Stimulated activated CD8-positive, alpha-beta memory T cell treated with anti-CD3 and anti-CD28 coated beads, Interleukin-12 subunit alpha, Interleukin-12 subunit beta, amount 100 ng/mL, for 4 hours (primary cell): Measurements from ENCODE around the gene ADRA2A.

Experiments
- DNase-seq: peaks from one replicate; pipeline ENCODE4 v3.0.0-alpha.2; 2020; ENCODE audit warnings: low read depth

The ADRA2A gene

DNA sequence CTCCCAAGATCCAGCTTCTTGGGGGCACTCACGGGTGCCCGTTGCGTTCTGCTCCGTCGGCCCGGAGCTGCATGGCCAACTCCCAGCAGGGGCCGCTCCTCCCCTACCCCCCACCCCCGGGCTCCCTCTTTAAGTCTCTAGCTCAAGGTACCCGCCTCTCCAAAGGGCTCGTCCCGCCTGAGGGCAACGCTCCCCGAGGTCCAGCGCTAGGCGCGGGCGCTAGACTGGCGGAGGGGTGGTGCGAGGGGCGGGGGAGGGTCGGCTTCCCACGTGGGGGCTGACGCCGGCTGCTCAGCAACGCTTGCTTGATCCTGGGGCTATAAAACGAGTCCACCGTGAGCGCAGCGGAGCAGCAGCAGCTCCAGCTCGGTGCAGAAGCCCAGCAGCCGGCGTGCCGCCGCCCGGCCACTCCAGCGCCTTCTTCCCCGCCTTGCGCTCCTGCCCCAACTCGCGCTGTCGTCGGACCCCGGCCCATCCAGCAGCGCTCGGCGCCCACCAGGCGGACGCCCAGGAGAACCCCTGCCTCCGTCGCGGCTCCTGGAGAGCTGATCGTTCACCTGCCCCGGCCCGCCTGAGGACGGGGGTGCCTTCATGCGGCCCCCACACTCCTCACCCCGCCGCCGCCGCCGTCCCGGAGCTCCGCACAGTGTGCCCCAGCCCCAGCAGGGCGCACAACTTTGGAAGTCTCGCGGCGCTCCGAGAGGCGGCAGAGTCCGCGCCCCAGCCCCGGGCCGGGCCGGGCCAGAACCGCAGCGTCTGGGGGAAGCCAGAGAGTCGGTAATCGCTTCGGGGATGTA, at the start of gene ADRA2A:
Gene ADRA2A (plus strand): TSS at position 348 of the 797 bp plus-strand sequence. CDS start 968 bp downstream, outside the sequence.
- DNase-seq, result no peak

DNA sequence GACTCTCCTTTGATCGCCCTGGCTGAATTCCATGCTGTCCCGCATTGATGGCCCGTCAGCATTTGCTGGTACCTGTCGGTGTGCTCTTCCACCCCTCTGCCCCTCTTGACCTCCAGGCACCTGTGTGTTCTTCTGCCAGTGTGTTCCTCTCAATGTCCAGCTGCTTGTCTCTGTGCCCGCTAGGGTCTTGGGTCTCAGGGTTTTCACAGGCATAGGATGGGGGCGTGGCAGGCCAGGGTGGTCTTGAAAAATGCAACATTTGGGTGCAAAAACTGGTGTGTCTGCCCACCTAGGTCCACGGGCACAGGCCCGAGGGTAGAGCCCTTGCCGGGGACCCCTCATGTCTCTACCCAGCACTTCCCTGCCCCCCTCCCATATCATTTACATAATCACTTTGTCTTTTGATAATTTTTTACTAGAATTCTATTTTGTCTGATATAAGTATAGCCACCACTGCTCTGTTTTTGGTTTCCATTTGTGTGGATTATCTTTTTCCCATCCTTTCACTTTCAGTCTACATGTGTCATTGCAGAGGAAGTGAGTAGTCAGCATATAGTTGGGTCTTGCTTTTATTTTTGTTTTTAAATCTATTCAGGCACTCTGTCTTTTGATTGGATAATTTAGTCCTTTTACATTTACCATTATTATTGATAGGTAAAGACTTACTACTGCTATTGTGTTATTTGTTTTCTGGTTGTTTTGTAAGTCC, 46.6 kb upstream of the ADRA2A start:
- no peak for DNase-seq

DNA sequence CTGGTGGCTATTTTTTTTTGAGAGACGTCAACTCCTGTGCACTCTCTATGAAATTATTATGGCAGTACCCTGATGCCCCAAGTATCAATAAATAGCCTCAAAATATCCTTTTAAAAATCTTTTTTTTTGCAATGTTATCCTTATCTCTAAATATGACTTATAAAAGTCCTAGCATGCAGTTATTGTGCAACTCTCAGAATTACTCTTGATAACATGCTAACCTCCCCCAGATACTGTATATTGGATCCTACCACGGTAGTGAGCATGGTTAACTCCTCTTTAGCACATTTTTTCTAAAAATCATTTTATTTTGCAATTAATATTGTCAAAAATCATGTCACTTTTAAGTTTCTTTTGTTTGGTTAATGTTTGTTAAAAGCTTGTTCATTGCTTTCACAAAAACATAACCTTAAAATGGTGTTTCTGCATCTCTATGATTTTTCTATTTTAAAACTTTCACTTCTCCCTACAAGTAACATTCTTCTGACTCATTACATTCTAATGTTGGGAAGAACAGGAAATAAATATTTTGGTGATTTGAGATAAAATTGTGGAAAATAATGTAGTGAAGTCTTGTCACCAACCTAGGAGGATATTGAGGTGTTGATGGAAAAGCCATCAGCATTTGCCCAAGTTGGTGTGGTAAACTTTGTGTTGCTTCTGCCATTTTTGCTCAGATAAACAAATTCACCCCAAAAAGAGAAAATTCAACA, 42.1 kb upstream of the ADRA2A start:
- no peak for DNase-seq

DNA sequence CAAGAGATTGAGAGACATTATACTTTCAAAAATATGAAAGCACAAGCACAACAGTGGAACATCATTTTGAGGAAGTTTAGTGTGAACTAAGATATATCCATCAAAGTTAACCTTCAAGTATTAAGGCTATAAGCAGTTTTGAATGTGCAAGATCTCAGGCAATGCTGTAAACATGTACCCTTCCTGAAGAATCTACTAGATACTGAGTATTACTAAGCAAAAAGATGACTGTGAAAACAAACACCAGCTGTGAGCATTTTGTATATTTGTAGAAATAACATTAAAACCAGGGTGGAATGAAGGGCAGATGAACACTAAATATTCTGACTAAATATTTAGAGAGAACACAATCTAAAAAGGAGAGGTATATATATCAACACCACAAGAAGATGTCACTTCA, 41.3 kb upstream of the ADRA2A start:
- DNase-seq, result no peak

DNA sequence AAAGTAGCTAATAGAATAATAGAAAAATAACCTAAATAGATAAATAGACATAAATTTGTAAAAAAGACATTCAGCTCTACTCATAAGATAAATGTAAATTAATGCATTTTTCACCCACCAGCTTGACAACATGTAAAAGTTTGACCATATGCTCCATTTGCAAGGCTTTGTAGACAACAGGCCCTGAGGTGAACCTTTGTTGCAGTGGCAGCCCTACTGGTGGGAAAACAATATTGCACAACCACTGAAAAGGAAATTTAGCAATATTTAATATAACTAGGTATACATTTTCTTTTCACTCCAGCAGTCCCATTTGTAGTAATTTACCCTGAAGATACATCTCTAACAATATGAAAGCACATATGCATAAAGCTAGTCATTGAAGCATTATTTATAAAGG, 39.0 kb upstream of the ADRA2A start:
- DNase-seq, result no peak

DNA sequence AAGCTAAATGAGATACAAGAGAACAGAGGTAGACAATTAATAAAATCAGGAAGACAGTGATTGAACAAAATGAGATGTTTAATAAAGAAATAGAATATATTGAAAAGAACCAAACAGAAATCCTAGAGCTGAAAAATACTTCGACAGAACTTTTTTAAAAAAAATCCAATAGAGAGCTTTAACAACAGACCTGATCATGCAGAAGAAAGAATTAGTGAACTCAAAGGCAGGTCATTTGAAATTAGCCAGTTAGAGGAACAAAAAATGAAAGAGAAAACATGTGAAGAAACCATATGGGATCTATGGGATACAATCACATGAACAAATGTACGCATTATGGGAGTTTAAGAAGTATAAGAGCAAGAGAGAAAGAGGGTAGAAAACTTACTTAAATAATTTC, 37.3 kb upstream of the ADRA2A start:
- DNase-seq, result no peak

DNA sequence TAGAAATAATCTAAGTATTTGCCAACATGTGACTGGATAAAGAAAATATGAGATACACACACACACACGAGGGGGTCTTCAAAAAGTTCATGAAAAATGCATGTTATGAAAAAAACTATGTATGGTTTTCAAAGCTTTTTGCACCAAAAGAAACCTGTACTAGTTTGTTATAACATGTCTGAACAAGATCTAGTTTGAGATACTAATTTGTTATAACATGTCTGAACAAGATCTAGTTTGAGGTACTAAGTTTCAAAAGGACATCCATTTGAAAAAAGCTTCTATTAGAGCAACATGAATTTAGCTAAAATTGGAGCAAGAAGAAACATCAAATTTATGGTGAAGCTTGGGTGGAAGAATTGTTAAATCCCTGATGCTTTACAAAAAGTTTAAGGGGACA, 19.8 kb upstream of the ADRA2A start:
- no peak for DNase-seq

DNA sequence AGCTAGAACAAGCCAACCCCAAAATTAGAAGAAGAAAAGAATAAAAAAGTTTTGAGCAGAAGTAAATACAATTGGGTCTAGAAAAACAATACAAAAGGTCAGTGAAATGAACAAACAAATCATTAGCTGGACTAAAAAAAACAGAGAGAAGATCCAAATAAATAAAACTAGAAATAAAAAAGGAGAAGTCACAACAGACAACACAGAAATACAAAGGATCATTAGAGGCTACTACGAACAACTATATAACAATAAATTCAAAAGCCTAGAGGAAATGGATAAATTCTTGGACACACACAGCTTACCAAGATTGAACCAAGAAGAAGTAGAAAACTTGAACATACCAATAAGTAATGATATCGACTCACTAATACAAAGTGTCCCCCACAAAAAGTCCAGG, 13.4 kb upstream of the ADRA2A start:
- DNase-seq, result no peak

DNA sequence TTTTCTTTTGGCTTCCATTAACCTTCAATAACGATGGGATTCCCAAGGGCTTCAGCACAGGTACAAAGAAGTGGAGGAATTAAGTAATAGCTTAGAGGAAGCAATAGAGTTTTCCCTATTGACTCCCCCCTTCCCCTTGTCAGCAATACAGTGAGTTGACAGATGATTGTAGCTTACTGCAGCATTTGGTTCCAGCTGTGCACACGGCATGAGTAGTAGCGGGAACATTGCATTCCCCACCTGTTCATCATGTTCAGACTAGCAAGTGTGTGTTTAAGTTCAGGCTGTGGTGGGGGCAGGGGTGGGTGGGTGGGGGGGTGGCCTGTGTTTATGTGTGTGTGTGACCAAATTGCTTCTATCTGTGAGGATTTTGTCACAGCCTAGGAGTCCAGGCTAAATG, 4.6 kb upstream of the ADRA2A start:
- DNase-seq, result no peak

DNA sequence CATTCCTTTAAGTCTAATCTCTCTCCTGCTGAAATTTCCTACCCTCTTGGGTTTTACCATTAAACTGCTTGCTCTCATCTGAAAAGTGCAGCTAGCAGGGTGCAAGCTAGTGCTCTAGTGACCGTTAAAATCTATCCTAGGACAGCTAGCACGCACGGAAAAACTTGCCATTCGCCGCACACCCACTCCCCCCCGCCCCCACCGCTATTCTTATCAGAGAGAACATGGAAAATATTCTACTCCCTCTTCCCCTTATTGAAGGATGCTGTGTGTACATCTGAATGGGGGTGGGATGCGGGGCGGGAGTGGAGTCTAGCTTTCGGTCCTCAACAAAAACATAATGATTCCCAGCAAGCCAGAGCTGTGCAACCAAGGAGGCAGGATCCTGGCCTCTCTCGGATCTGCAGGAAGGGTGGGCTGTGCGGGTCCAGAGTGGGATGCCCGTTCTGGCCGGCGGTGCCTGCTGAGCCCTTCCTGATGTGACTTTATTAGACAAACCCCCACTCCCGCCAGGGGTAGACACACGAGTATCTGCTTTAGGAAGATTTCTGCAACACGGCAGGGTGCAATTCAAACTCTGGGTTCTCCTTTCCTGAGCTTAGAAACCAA, 1.1 kb upstream of the ADRA2A start:
- DNase-seq, result no peak

DNA sequence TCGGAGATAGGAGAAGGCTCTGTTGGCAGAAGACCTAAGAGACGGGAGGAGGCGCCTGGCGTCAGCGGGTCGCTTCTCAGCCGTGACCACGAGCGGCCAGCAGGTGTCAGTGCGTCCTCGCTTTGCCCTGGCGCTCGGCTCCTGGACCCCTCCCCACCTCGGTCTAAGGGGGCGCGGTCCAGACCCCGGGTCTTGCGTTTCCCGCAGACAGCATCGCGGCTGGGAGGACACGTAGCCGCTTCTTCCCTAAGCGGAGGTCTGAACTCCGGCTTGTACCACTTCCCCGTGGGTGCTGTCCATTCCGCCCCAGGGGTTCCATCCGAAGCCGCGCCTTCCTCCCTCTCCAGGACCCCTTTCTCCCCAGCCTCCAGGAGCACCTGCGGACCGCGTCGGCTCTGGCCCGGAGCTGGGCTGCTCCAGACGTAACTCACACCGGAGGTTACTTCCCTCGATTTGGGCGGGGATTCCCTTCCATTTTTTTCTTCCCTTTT, 593 bp upstream of the ADRA2A start:
- DNase-seq, result peak; percentile 17

DNA sequence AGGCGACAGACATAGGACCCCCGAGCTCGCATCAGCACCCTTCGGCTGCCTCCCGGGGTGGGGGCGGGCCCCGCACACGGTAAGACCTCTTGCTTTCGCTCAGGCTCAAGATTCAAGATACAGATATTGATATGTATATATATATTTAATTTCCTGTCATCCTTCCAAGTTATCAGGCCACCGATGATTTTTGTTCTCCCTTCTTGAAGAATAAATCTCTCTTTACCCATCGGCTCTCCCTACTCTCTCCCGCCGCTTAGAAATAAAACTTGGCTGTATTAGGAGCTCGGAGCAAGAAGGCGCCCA, 603 bp downstream of the ADRA2A start:
- DNase-seq, result no peak

DNA sequence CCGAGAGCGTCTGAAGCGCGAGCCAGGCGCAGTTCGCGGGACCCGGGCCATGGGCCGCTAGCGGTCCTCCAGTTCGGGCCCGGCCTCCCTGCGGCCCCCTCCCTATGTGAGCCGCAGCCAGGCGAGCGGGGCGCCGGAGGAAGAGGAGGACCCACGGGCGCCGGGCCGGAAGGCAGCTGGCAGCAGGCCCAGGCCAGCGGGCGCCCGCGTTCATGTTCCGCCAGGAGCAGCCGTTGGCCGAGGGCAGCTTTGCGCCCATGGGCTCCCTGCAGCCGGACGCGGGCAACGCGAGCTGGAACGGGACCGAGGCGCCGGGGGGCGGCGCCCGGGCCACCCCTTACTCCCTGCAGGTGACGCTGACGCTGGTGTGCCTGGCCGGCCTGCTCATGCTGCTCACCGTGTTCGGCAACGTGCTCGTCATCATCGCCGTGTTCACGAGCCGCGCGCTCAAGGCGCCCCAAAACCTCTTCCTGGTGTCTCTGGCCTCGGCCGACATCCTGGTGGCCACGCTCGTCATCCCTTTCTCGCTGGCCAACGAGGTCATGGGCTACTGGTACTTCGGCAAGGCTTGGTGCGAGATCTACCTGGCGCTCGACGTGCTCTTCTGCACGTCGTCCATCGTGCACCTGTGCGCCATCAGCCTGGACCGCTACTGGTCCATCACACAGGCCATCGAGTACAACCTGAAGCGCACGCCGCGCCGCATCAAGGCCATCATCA, 1.1 kb downstream of the ADRA2A start:
- no peak for DNase-seq

DNA sequence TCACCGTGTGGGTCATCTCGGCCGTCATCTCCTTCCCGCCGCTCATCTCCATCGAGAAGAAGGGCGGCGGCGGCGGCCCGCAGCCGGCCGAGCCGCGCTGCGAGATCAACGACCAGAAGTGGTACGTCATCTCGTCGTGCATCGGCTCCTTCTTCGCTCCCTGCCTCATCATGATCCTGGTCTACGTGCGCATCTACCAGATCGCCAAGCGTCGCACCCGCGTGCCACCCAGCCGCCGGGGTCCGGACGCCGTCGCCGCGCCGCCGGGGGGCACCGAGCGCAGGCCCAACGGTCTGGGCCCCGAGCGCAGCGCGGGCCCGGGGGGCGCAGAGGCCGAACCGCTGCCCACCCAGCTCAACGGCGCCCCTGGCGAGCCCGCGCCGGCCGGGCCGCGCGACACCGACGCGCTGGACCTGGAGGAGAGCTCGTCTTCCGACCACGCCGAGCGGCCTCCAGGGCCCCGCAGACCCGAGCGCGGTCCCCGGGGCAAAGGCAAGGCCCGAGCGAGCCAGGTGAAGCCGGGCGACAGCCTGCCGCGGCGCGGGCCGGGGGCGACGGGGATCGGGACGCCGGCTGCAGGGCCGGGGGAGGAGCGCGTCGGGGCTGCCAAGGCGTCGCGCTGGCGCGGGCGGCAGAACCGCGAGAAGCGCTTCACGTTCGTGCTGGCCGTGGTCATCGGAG, 1.8 kb downstream of the ADRA2A start:
- no peak for DNase-seq

DNA sequence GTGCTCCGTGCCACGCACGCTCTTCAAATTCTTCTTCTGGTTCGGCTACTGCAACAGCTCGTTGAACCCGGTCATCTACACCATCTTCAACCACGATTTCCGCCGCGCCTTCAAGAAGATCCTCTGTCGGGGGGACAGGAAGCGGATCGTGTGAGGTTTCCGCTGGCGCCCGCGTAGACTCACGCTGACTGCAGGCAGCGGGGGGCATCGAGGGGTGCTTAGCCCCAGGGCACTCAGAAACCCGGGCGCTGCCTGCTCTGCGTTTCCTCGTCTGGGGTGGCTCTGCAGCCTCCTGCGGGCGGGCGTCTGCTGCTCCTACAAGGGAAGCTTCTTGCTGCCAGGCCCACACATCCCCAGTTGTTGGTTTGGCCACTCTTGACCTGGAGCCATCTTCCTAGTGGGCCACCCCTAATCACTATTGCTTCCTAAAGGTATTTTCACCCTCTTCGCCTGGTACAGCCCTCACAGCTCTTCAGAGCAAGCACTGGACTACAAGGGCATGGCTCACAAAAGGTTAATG, 2.5 kb downstream of the ADRA2A start:
- no peak for DNase-seq

DNA sequence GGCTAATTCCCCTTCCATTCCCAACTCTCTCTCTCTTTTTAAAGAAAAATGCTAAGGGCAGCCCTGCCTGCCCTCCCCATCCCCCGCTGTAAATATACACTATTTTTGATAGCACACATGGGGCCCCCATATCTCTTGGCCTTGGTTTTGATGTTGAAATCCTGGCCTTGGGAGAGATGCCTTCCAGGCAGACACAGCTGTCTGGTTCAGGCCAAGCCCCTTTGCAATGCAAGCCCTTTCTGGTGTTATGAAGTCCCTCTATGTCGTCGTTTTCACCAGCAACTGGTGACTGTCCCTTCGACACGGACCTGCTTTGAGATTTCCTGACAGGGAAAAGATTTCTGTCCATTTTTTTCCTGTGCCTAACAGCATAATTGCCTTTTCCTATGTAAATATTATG, 3.0 kb downstream of the ADRA2A start:
- DNase-seq, result no peak

DNA sequence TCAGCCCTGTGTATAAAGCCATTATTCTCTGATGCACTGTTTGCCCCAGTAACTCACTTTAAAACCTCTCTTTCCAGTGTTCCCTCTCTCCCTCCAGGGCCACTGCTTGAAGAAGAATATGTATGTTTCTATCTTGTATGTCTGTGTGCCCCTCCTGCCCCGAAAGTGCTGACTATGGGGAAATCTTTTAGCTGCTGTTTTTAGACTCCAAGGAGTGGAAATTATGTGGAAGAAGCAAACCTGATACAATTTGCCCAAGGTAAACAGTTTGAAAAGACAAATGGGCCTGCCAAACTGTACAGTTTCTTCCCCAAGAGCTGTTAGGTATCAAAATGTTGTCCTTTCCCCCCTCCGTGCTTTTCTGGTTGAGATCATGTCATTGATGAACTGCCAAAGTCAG, 3.4 kb downstream of the ADRA2A start:
- no peak for DNase-seq

DNA sequence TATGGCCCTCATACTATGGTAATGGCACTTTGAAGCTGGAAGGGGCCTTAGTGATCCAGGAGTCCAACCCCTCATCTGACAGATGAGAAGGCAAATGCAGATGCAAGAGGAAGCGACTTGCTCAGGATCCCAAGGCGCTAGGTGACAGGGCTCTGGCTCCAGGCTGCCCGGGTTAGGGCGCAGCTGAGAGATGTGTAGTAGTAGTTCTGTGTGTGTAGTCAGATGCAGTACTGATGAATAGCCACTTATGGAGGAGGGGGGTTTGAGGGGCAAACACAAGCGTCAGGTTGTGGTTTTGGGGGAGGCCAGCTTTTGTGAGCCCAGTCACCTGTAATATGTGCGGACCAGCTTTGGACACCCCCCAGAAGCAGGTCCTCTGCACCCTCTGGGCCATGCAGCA, 4.8 kb downstream of the ADRA2A start:
- DNase-seq, result no peak

DNA sequence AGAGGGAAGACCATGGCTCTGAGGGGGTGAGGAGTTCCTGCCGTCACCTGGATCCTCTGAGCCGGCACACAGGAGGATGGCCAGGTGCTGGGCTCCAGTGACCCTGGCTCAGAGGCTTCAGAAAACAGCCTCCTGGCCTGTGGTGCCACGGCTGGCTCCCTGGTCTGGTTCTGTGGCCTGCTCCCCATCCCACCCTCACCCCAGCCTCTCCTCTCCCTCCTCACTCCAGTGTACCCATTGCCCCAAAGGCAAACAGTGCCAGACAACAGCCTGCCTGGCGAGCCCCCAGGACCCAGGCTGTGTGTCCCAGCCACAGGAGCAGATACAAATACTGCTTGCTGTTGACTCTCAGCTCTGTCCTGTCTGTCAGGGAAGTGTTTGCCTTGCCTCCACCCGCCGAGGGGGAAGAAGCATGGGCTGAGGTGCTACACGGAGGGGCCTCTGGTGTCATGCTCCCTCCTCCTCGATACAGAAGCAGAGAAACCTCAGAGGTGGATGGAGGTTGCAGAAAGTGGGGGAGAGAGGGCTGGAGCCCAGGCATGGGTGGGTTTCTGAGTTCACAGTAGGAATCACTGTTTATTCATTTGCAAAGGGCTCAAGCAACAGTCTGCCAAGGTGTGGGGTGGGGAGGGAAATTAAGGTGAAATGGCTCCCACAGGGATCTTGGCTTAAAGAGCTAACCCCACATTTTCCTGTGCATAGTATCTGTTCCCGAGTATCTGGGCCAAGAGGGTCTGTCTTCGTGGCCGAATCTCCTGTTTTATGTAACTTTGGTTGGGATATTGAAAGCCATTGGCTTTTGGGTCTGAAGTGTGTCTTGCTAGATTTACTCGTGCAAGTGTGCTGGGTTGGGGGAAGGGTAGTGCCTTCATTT, 5.5 kb downstream of the ADRA2A start:
- no peak for DNase-seq
